T-helper 9 cell (primary cell): Measurements from ENCODE around the gene FPGS.

Source experiments
- DNase-seq: peaks from one replicate; pipeline ENCODE4 v3.0.0-alpha.2; 2020

FPGS gene

DNA sequence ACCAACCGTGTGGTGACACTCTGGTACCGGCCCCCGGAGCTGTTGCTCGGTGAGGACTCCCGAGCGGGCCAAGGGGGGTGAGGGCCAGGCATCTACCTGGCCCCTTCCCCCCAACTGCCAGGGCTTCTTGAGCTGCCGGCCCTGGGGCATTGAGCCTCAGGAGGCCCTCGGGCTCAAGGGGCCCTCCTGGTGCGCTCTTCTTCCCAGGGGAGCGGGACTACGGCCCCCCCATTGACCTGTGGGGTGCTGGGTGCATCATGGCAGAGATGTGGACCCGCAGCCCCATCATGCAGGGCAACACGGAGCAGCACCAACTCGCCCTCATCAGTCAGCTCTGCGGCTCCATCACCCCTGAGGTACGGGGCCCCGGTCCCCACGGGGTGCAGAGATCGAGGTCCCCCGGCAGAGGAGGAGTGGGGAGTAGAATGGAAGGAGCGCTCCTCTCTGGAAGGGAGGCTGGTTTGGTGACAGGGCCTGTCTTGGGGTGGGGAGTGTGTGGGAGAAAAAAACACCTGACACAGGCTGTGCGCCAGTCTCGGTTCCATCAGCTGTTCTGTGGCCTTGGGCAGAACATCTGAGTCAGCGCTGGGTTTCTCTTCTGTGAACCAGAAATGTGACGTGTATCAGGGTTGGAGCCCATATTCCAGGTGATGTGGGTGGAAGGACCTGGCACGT lies 14.2 kb upstream of the FPGS start:
- no peak for DNase-seq

- no peak for DNase-seq
These were observed 13.5 kb upstream of the FPGS start for GRCh38 chr9:127789179-127789578.

GRCh38 chr9:127790094-127790855 lies 12.4 kb upstream of the FPGS start:
- no peak for DNase-seq

DNA sequence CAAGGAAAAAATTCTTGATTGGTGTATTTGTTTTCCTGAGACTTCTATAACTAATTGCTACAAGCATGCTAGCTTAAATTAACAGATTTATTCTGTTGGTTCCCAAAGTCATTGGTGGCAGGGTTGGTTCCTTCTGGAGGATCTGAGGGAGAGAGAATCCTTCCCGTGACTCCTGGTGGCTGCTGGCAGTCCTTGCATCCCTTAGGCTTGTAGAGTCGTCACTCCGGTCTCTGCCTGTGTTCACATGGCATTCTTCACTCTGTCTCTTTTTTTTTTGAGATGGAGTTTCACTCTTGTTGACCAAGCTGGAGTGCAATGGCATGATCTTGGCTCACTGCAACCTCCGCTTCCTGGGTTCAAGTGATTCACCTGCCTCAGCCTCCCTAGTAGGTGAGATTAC lies 11.6 kb upstream of the FPGS start:
- DNase-seq = no peak

DNA sequence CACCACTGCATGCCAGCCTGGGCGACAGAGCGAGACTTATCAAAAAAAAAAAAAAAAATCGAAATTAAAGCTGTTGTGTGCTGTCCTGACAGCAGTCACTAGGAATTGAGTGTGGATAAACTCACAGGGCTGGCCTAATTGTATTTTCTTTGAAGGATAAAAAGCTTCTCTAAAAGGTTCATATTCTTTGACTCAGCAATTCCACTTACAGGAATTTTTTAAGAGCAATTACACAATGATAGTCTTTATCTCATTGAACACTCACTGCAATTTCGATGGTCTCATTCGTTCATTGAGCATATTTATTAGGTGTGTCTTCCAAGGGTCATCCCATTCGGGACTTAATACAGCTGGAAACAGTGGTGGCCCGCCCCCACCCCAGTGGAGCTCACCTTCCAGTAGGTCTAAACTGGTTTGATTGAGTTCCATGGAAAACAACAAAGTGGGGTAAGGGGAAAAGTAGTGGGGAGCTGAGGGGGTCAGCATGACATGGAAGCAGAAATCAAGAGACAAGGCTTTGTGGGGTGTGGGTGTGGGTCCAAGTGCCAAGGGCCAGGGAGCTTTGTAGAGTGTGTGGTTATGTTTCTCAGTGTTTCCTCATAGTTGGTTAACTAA lies 10.2 kb upstream of the FPGS start:
- no peak for DNase-seq

GRCh38 chr9:127793093-127793708 lies 9.5 kb upstream of the FPGS start:
- DNase-seq = no peak

DNA sequence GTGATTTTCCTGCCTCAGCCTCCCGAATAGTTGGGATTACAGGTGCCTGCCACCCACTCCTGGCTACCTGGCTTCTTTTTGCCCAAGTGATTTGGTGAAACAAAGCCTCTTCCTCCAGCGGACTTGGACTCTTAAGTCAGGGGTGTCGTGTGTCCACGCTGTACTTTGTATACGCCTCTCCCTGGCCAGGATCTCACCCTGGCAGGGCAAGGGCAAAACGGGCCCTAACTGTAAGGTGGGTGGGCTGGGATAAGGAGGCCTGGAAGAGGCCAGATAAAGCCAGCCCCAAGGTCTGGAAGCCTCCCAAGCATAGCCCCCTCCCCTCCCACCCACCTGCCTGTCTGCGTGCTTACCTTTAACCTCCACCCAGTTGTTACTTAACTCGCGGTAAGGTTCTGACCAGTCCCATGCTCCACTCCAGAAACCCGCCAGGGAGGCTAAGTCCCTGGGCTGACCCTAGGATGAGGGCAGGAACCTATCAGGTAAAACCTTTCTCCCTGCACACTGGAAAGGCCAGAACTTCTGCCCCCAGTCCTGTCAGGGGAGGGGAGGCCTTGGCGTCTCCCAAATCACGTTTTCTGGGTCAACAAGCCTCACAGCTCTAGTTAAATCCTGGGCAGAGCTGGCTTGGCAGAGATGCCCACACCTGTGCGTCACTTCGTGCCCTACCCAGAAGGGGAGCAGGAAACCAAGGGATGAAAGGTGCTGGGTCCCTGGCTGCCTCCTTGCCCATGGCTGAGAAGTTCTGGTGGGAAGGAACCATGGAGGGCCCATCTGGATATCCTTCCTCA lies 8.5 kb upstream of the FPGS start:
- no peak for DNase-seq

- no peak for DNase-seq
These were observed 6.4 kb upstream of the FPGS start for GRCh38 chr9:127796225-127796813.

- no peak for DNase-seq
These were observed 5.8 kb upstream of the FPGS start for GRCh38 chr9:127796852-127797370.

DNA sequence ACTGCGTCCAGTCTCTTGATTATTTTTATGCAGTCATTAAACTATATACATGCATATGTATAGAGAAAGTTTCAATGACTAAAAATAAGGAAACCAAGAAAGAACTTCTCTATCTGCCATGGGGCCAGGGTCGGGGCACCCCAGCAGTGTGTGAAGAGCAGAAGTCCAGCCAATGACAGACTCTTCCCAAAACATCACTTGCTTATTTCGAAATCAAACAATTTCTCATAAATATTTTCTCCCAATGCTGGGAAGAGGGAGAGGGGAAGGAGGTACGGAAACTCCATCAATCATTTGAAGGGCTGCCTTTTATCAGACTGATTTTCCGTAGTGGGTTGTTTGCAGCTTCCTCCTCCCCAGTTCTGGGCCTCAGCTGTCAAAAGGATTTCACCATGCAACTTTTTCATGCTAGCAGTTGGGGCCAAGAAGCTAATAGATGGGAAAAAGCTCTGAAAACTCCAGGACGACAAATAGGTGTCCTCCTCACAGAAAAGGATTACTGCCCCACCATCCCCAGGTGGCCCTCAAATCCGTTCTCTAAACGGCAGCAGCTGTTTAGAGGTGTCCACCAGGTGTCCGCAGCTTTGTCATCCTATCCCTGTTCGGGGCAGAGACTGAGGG lies 617 bp upstream of the FPGS start:
- no peak for DNase-seq

GRCh38 chr9:127803507-127804352 lies 1.0 kb downstream of the FPGS start:
- no peak for DNase-seq

GRCh38 chr9:127805620-127806019 lies 2.9 kb downstream of the FPGS start:
- no peak for DNase-seq

- DNase-seq = no peak
These were observed 4.2 kb downstream of the FPGS start for GRCh38 chr9:127806871-127807270.

- no peak for DNase-seq
These were observed 5.8 kb downstream of the FPGS start for GRCh38 chr9:127808347-127809001.

DNA sequence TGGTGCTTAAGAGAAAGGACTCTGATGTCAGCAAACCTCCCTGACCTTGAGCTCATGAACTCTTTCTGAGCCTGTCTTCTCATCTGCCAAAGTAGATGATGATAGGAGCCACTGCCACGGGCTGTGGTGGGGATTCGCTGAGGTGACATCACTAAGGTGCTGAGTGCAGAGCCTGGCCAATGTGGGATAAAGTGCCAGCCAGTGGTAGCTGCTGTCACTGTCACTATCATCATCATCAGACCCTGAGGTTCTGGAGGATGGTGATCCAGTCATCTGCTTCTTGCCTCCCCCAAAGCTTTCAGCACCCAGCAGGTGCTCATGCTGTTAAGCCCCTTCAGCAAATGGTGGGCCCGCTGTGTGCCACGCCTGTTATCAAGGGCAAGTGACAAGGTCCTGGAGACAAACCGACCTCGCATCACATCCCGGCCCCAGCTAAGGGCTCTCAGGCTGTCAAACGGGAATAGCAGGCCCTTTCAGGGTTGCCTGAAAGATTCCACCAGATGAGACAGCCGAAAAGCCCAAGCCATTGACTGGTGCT lies 6.4 kb downstream of the FPGS start:
- DNase-seq = no peak

- peak; percentile 25 for DNase-seq
These were observed 7.1 kb downstream of the FPGS start for GRCh38 chr9:127809540-127810377.

DNA sequence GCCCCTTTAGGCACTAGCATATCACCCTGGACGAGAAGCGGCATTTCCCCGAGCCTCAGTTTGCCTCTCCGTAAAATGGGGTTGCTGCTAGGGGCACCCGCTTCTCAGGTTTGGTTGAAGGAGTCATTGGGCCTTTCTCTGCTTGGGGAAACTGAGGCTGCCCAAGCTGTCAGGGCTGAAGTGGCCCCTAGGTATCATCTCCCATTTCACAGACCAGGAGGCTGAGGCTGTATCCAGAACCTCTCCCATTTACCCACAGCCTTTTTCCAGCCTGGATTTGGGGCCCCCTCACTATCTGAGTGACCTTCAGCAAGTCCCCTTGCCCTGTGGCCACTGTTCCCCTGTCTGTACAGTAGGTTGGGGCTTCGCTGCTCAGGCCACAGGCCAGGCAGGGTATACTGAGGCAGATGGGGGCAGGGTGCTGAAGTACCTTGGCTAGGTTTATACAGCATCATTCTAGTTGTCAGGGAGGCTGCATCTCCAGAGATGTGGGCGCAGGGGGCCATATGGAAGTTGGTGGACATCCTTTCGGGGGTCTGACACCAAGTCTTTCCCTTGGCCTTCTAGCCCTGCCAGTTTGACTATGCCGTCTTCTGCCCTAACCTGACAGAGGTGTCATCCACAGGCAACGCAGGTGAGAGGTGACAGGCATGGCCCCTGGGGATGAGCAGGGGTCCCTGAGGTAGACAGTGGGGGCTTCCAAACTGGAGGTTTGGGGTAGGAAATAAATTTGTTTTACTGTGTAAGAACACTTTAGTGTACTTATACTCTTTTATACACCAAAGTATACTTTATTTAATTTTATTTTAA lies 7.9 kb downstream of the FPGS start:
- DNase-seq = no peak

DNA sequence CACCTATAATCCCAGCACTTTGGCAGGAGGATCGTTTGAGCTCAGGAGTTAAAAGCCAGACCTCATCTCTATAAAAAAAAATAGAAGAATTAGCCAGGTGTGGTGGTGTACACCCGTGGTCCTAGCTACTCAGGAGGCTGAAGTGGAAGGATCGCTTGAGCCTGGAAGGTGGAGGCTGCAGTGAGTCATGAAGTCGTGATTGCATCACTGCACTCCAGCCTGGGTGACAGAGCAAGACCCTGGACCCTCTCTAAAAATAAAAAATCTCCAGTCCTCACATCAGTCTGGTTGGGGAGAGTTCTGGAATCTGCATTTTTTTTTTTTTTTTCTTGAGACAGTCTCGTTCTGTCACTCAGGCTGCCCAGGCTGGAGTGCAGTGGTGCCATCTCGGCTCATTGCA lies 9.3 kb downstream of the FPGS start:
- no peak for DNase-seq
